IPS DF 6.9 (cell line): ENCODE results near the gene SRGAP3.

Experiments used
- DNase-seq: peaks from one replicate; pipeline ENCODE4 v3.0.0-alpha.2; 2013; ENCODE audit warnings: low read depth, low spot score
- H3K27ac ChIP-seq: one replicate; pipeline ENCODE4 v1.5.1; 2013; ENCODE audit warnings: low read length, control low read depth
- H3K27me3 ChIP-seq: 2 replicates; pipeline ENCODE4 v1.6.1; 2013; ENCODE audit warnings: mild to moderate bottlenecking, low read length; ENCODE audit not compliant: control insufficient read depth, insufficient read depth
- H3K36me3 ChIP-seq: 2 replicates; pipeline ENCODE4 v1.6.1; 2013; ENCODE audit warnings: low read length; ENCODE audit not compliant: control insufficient read depth, insufficient read depth
- H3K4me1 ChIP-seq: 2 replicates; pipeline ENCODE4 v1.6.1; 2013; ENCODE audit warnings: low read length; ENCODE audit not compliant: control insufficient read depth, insufficient read depth
- H3K4me3 ChIP-seq: 2 replicates; pipeline ENCODE4 v1.5.1; 2013; ENCODE audit warnings: mild to moderate bottlenecking, low read length
- H3K9me3 ChIP-seq: 2 replicates; pipeline ENCODE4 v1.6.1; 2013; ENCODE audit warnings: low read length, inconsistent platforms; ENCODE audit not compliant: control insufficient read depth, insufficient read depth
- WGBS: extraction: QIAGEN DNeasy Blood & Tissue Kit; methylation state at CpG from one replicate; pipeline ENCODE4 v1.1.7; 2013; ENCODE audit warnings: mixed read lengths, missing lambda C conversion rate; ENCODE audit not compliant: insufficient read length, insufficient coverage; 5-methylcytosine and 5-hydroxymethylcytosine counted together

Gene SRGAP3

GRCh38 chr3:9119331-9119730 is 130.1 kb downstream of the SRGAP3 start:
- no CpG with 5 or more reads among the region's 4 CpGs for WGBS
- no peak overlapping the region for H3K27ac ChIP-seq
- H3K9me3 ChIP-seq: no peaks in the 10 kb centered on the region
- H3K36me3 ChIP-seq: no peaks in the 10 kb centered on the region
- H3K27me3 ChIP-seq: no peaks in the 10 kb centered on the region
- H3K4me1 ChIP-seq: no peaks in the 10 kb centered on the region
- no peak for DNase-seq
- H3K4me3 ChIP-seq: no peak overlapping the region

GRCh38 chr3:9118222-9118621 is 131.2 kb downstream of the SRGAP3 start:
- Histone ChIP-seq H3K4me1 (no peaks in the 10 kb centered on the region), H3K9me3 (no peaks in the 10 kb centered on the region), H3K4me3 (no peak overlapping the region), H3K27me3 (no peaks in the 10 kb centered on the region), H3K36me3 (no peaks in the 10 kb centered on the region), H3K27ac (no peak overlapping the region)
- DNase-seq: no peak
- 100% methylated on average over 1 of the region's 2 CpGs for WGBS

GRCh38 chr3:9117220-9117619 is 132.2 kb downstream of the SRGAP3 start:
- H3K36me3 ChIP-seq: no peaks in the 10 kb centered on the region
- no peak for DNase-seq
- no peak overlapping the region for H3K27ac ChIP-seq
- H3K27me3 ChIP-seq: no peaks in the 10 kb centered on the region
- no peaks in the 10 kb centered on the region for H3K9me3 ChIP-seq
- H3K4me3 ChIP-seq: no peak overlapping the region
- WGBS: no CpG with 5 or more reads among the region's 1 CpG
- H3K4me1 ChIP-seq: no peaks in the 10 kb centered on the region

- H3K27ac ChIP-seq: no peak overlapping the region
- no peak overlapping the region for H3K4me3 ChIP-seq
- DNase-seq: no peak
- H3K36me3 ChIP-seq: no peaks in the 10 kb centered on the region
- H3K4me1 ChIP-seq: no peaks in the 10 kb centered on the region
- no peaks in the 10 kb centered on the region for H3K27me3 ChIP-seq
- H3K9me3 ChIP-seq: no peaks in the 10 kb centered on the region
- no CpG with 5 or more reads among the region's 3 CpGs for WGBS
These were observed 133.1 kb downstream of the SRGAP3 start for GRCh38 chr3:9116336-9116735.

- Histone ChIP-seq H3K27ac (no peak overlapping the region), H3K4me3 (no peak overlapping the region), H3K27me3 (no peaks in the 10 kb centered on the region), H3K9me3 (no peaks in the 10 kb centered on the region), H3K4me1 (no peaks in the 10 kb centered on the region), H3K36me3 (no peaks in the 10 kb centered on the region)
- WGBS: no CpG with 5 or more reads among the region's 2 CpGs
- DNase-seq: no peak
These were observed 134.1 kb downstream of the SRGAP3 start for GRCh38 chr3:9115336-9115735.

- H3K27ac ChIP-seq: no peak overlapping the region
- no peaks in the 10 kb centered on the region for H3K4me1 ChIP-seq
- no peaks in the 10 kb centered on the region for H3K36me3 ChIP-seq
- H3K27me3 ChIP-seq: no peaks in the 10 kb centered on the region
- WGBS: no CpG with 5 or more reads among the region's 4 CpGs
- no peaks in the 10 kb centered on the region for H3K9me3 ChIP-seq
- no peak for DNase-seq
- no peak overlapping the region for H3K4me3 ChIP-seq
These were observed 136.4 kb downstream of the SRGAP3 start for GRCh38 chr3:9113040-9113439.

GRCh38 chr3:9111866-9112265 is 137.6 kb downstream of the SRGAP3 start:
- Histone ChIP-seq H3K4me1 (no peaks in the 10 kb centered on the region), H3K36me3 (no peaks in the 10 kb centered on the region), H3K27me3 (no peaks in the 10 kb centered on the region), H3K27ac (no peak overlapping the region), H3K9me3 (no peaks in the 10 kb centered on the region), H3K4me3 (no peak overlapping the region)
- WGBS: no CpG with 5 or more reads among the region's 5 CpGs
- DNase-seq: no peak

- H3K27ac ChIP-seq: no peak overlapping the region
These were observed 138.0 kb downstream of the SRGAP3 start for GRCh38 chr3:9111417-9111816.

GRCh38 chr3:9110802-9111201 is 138.6 kb downstream of the SRGAP3 start:
- no peak overlapping the region for H3K4me3 ChIP-seq
- no peak for DNase-seq
- no peaks in the 10 kb centered on the region for H3K9me3 ChIP-seq
- no peaks in the 10 kb centered on the region for H3K4me1 ChIP-seq
- H3K27me3 ChIP-seq: no peaks in the 10 kb centered on the region
- H3K36me3 ChIP-seq: no peaks in the 10 kb centered on the region
- H3K27ac ChIP-seq: no peak overlapping the region
- WGBS: no CpG with 5 or more reads among the region's 5 CpGs

More at GRCh38 chr3:9111417-9111816, 138.0 kb downstream of the SRGAP3 start:
- H3K4me1 ChIP-seq: no peaks in the 10 kb centered on the region
- no peaks in the 10 kb centered on the region for H3K9me3 ChIP-seq
- no peaks in the 10 kb centered on the region for H3K27me3 ChIP-seq
- no peak overlapping the region for H3K4me3 ChIP-seq
- DNase-seq: no peak
- no peaks in the 10 kb centered on the region for H3K36me3 ChIP-seq
- WGBS: no CpG with 5 or more reads among the region's 7 CpGs

- H3K27me3 ChIP-seq: no peaks in the 10 kb centered on the region
- DNase-seq: no peak
- H3K36me3 ChIP-seq: no peaks in the 10 kb centered on the region
- H3K27ac ChIP-seq: no peak overlapping the region
- H3K9me3 ChIP-seq: no peaks in the 10 kb centered on the region
- WGBS: no CpG with 5 or more reads among the region's 12 CpGs
- H3K4me3 ChIP-seq: no peak overlapping the region
- H3K4me1 ChIP-seq: peaks cover 2% of the 10 kb centered on the region; the same call in 1 of the 2 replicates
These were observed 139.1 kb downstream of the SRGAP3 start for GRCh38 chr3:9110316-9110715.

GRCh38 chr3:9109568-9109914 is 139.9 kb downstream of the SRGAP3 start:
- Histone ChIP-seq H3K4me1 (peaks cover 2% of the 10 kb centered on the region; the same call in 1 of the 2 replicates), H3K4me3 (no peak overlapping the region), H3K36me3 (no peaks in the 10 kb centered on the region), H3K27ac (no peak overlapping the region), H3K9me3 (no peaks in the 10 kb centered on the region), H3K27me3 (no peaks in the 10 kb centered on the region)
- WGBS: no CpG with 5 or more reads among the region's 3 CpGs
- DNase-seq: no peak
